Inflammatory macrophage treated with lipopolysaccharide for 1 hour (primary cell): ENCODE results near the gene KIR3DL1.
"Not testable (repeated sequence)": the region's sequence is repeated elsewhere in the genome, so short reads cannot be mapped to it uniquely, and the experiment has no call there.

ENCODE experiments used
- DNase-seq, 2 donors: peaks; one replicate each; pipeline ENCODE4 v3.0.0-alpha.2; 2020 to 2022

Gene KIR3DL1

DNA sequence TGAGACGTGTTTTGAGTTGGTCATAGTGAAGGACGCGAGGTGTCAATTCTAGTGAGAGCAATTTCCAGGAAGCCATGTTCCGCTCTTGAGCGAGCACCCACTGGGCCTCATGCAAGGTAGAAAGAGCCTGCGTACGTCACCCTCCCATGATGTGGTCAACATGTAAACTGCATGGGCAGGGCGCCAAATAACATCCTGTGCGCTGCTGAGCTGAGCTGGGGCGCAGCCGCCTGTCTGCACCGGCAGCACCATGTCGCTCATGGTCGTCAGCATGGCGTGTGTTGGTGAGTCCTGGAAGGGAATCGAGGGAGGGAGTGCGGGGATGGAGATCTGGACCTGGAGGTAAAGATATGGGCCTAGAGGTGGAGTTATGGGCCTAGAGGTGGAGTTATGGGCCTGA lies at the start of gene KIR3DL1:
Gene KIR3DL1 (plus strand): TSS at position 218 of the 400 bp plus-strand sequence.
- DNase-seq = not testable (repeated sequence)

DNA sequence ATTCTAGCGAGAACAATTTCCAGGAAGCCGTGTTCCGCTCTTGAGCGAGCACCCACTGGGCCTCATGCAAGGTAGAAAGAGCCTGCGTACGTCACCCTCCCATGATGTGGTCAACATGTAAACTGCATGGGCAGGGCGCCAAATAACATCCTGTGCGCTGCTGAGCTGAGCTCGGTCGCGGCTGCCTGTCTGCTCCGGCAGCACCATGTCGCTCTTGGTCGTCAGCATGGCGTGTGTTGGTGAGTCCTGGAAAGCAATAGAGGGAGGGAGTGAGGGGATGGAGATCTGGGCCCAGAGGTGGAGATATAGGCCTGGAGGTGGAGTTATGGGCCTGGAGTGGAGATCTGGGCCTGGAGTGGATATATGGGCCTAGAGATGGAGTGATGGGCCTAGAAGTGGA lies 46.6 kb upstream of the KIR3DL1 start, which contains the start of gene KIR2DL1:
Gene KIR2DL1 (plus strand): TSS at position 148 of the 400 bp plus-strand sequence. CDS start 58 bp downstream, at position 206.
- not testable (repeated sequence) for DNase-seq

DNA sequence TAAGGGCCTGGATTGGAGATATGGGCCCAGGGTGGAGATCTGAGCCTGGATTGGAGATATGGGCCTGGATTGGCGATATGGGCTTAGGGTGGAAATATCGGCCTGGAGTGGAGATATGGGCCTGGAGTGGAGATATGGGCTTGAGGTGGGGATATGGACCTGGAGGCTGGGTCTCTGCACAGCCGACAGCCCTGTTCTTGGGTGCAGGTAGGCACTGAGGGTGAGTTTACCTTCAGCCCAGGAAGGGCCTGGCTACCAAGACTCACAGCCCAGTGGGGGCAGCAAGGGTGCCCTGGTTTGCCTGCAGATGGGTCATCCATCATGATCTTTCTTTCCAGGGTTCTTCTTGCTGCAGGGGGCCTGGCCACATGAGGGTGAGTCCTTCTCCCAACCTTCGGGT lies 45.8 kb upstream of the KIR3DL1 start:
- DNase-seq = not testable (repeated sequence)

DNA sequence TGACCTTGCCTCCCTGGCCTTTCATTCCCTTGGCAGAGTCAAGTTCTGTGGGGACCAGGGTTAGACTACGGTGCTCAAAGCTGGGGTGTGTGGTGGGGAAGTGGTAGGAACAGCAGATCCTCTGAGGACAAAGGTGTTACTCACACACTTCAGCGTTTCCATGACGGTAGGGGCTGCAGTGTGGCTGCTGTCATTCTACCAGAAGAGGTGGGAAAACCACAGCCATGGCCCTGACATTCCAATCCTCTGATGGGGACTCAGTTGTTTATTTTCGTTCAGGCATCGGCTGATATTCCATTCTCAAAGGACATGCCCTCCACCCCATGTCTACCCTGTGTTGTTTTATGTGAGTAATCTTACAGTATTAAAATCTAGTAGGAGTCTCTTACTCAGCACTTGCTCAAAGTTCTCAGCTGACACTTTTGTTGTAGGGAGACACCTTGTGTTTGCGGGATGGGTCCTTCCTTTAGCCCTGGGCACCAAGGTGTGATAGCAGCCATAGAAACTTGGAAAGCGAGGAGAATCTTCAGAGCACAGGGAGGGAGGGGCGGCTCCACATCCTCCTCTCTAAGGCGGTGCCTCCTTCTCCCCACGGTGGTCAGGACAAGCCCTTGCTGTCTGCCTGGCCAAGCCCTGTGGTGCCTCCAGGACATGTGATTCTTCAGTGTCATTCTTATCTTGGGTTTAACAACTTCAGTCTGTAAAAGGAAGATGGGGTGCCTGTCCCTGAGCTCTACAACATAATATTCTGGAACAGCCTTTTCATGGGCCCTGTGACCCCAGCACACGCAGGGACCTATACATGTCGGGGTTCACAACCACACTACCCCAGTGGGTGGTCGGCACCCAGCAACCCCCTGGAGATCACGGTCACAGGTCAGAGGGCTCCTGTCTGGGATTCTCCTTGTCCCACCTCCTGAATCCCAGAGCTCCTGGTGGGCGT lies 45.0 kb upstream of the KIR3DL1 start:
- DNase-seq = not testable (repeated sequence)

DNA sequence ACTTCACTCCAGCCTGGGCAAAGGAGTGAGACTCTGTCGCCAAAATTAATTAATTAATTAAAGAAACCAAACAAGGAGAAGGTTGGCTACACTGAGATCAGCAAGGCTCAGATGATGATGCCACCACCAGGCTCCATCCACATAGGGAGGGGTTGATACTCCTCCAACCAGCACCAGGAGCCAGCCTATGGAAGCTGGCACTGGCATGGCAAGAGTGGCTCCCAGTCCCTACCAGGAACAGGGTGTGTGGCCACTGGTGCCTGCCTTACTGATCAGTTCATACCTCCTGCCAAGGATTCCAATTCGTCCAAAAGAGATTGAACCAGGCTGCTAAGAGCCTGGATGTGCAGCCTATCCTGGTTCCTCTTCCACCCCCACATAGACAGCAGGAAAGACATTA lies 43.6 kb upstream of the KIR3DL1 start:
- not testable (repeated sequence) for DNase-seq

DNA sequence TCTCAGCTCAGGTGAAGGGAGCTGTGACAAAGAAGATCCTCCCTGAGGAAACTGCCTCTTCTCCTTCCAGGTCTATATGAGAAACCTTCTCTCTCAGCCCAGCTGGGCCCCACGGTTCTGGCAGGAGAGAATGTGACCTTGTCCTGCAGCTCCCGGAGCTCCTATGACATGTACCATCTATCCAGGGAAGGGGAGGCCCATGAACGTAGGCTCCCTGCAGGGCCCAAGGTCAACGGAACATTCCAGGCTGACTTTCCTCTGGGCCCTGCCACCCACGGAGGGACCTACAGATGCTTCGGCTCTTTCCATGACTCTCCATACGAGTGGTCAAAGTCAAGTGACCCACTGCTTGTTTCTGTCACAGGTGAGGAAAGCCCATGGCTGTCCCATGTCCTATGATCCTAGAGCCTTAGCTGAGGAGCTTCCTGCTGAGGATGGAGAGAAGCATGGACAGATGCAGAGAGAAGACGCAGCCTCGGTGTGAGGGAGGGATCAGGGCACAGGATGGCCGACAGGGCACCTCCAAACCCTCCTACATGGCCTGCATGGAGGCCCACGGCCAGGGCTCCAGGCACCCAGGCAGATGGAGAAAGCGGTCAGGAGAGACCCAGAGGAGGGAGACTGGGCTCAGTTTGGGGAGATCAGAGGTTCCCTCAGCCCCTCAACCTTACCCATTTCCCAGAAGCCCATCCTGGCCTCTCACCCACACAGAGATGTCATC lies 41.0 kb upstream of the KIR3DL1 start:
- not testable (repeated sequence) for DNase-seq

DNA sequence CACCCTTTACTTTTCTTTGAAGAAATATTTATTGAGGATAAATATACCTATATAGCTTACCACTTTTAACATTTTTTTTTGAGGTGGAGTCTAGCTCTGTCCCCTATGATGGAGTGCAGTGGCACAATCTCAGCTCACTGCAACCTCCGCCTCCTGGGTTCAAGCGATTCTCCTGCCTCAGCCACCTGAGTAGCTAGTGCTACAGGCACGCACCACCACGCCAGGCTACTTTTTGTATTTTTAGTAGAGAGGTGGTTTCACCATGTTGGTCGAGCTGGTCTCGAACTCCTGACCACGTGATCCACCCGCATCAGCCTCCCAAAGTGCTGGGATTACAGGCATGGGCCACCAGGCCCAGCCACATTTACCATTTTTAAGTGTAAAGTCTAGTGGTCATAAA lies 40.4 kb upstream of the KIR3DL1 start:
- not testable (repeated sequence) for DNase-seq

DNA sequence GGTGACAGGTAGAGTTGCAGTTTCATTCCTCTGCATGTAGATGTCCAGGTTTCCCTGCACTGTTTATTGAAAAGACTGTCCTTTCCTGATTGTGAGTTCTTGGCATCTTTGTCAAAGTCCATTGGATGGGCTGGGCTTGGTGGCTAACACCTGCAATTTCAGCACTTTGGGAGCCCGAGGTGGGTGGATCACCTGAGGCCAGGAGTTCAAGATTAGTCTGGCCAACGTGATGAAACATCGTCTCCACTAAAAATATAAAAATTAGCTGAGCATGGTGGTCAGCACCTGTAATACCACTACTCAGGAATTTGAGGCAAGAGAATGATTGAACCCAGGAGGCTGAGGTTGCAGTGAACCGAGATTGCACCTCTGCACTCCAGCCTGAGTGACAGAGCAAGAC lies 38.4 kb upstream of the KIR3DL1 start:
- DNase-seq = not testable (repeated sequence)

DNA sequence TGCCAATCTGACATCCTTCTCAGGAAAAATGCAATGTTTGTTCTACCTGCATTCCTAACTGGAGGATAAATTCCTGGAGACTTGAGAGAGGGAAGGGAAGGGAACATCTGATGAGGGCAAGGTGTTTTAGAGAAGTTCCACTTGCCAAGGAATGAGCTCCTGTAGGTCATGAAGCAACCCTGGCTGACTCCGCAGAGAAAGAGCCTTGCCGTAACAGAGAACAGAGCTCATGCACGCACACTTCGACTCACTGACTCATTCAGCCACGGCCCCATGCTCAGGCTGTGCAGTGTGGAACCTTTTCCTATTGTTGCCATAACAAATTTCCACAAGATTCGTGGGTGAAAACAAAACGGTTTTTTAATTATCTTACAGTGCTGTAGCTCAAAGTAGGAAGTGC lies 37.4 kb upstream of the KIR3DL1 start:
- peak; percentile 63 to 82 for DNase-seq

DNA sequence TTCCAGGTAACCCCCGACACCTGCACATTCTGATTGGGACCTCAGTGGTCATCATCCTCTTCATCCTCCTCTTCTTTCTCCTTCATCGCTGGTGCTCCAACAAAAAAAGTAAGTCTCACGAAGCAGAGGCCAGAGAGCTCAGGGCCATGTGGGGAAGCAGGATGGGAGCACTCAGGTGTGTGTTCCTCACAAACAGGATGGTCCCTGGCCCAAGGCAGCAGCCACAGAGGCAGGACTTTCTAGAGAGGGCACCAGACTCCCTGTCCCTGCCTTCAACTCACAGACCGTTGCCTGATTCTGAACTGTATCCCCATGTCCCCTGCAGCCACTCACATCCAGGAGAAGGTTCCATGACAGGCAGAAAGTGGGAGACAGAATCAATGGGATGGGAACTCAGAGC lies 33.4 kb upstream of the KIR3DL1 start:
- not testable (repeated sequence) for DNase-seq

DNA sequence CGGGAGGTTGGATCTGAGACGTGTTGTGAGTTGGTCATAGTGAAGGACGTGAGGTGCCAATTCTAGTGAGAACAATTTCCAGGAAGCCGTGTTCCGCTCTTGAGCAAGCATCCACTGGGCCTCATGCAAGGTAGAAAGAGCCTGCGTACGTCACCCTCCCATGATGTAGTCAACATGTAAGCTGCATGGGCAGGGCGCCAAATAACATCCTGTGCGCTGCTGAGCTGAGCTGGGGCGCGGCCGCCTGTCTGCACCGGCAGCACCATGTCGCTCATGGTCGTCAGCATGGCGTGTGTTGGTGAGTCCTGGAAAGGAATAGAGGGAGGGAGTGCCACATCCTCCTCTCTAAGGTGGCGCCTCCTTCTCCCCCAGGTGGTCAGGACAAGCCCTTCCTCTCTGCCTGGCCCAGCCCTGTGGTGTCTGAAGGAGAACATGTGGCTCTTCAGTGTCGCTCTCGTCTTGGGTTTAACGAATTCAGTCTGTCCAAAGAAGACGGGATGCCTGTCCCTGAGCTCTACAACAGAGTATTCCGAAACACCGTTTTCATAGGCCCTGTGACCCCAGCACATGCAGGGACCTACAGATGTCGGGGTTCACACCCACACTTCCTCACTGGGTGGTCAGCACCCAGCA lies 30.1 kb upstream of the KIR3DL1 start:
- DNase-seq = not testable (repeated sequence)

DNA sequence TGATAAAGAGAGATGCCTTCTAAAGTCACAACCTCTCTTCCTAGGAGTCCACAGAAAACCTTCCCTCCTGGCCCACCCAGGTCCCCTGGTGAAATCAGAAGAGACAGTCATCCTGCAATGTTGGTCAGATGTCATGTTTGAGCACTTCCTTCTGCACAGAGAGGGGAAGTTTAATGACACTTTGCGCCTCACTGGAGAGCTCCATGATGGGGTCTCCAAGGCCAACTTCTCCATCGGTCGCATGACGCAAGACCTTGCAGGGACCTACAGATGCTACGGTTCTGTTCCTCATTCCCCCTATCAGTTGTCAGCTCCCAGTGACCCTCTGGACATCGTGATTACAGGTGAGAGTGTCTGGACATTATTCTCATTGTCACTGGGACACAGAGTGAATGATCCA lies 28.1 kb upstream of the KIR3DL1 start:
- peak; percentile 46 to 67 for DNase-seq

DNA sequence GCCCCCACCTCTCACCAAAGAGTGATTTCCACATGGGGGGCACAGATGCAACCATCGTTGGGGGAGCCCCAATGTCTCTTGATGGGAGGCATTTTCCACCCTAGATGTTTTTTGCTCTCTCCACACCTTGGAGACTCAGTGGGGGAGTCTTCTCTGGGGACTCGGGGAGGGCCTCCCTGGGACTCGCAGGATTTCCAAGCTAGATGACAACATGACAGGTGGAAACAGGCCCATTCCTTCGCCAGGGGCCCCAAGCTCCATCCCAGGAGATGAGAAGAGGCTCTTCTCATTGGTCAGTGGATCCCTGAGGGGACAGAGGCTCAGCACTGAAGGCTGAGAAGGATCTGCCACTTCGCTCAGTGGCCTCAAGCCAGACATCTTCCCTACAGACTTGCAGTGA lies 25.6 kb upstream of the KIR3DL1 start:
- DNase-seq = no peak

DNA sequence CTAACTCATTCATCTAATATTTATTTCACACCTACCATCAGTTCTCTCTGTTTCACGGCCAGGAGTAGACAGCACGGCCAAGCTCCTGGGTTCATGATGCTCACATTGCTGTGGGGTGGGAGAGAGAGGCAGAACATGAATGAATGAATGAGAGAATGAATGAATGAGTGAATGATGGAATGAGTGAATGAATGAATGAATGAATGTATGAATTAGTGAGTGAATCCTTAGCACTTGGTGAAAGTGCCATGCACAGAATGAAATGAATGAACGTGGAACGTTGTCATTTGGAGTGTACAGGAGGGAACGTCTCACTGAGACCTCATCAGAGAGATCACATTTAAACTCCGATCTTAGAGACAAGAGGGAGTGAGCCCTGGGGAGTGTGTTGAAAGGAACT lies 24.8 kb upstream of the KIR3DL1 start:
- no peak for DNase-seq

DNA sequence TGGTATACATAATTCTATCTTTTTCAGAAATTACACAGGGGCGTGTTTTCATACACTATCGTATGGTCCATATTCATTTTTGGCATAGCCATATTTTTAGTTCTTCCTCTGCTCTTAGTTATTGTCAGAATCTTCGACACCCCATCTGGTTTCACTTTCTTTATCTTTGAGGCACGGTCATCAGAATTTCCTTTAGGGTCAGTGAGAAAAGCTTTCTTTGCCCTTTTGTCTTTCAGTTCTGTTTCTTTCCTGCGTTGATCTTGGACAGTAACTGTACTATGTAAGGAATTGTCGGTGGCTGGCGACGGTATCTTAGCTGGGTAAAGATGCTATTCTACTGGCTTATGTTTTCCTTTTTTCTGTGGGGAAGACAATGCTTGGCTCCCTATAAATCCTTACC lies 23.5 kb upstream of the KIR3DL1 start:
- peak; percentile 47 to 65 for DNase-seq

DNA sequence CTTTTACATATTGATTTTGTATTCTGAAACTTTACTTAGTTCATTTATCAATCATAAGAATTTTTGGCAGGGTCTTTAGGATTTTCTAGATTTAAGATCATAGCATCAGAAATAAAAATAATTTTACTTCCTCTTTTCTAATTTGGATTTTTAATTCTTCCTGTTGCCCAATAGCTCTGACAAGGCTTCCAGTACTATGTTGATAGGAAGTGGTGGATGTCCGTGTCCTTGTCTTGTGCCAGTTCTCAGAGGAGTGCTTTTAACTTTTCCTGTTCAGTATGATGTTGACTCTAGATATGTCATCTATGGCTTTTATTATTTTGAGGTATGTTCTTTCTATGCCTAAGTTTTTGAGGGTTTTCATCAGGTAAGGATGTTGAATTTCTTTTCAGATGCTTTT lies 20.5 kb upstream of the KIR3DL1 start:
- peak; percentile 33 to 60 for DNase-seq

DNA sequence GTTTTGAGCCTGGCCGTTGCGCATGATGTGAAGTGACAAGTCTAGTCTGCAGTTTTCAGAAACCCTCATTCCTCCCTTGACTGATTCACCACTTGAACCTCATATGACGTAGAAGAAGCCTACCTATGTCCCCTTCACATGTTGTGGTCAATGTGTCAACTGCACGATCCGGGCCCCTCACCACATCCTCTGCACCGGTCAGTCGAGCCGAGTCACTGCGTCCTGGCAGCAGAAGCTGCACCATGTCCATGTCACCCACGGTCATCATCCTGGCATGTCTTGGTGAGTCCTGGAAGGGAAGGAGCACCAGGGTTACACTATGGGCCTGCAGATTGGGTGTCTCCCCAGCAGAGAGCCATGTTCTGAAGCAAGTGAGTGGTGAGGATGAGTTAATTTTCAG lies 12.9 kb upstream of the KIR3DL1 start, which contains the start of gene KIR2DL4:
Gene KIR2DL4 (plus strand): TSS at position 201 of the 400 bp plus-strand sequence. CDS start 42 bp downstream, at position 243.
- DNase-seq = no peak

DNA sequence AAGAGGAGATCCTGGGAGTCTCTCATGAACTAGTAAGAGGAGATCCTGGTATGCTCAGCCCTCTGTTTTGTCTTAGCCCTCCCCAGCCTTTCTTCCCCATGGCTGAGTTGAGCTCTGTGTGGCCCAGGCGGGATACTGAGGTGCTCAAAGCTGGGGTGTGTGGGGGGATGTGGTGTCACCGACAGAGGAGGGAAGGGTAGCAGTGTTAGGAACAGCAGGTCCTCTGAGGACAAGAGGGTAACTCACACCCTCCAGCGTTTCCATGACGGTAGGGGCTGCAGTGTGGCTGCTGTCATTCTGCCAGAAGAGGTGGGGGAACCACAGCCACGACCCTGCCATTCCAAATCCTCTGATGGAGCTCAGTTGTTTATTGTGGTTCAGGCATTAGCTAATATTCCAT lies 12.2 kb upstream of the KIR3DL1 start:
- no peak for DNase-seq

DNA sequence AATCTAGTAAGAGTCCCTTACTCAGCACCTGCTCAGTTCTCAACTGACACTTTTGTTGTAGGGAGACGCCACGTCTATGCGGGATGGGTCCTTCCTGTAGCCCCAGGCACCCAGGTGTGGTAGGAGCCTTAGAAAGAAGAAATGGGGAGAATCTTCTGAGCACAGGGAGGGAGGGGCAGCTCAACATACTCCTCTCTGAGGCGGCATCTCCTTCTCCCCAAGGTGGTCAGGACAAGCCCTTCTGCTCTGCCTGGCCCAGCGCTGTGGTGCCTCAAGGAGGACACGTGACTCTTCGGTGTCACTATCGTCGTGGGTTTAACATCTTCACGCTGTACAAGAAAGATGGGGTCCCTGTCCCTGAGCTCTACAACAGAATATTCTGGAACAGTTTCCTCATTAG lies 11.7 kb upstream of the KIR3DL1 start:
- DNase-seq = no peak

DNA sequence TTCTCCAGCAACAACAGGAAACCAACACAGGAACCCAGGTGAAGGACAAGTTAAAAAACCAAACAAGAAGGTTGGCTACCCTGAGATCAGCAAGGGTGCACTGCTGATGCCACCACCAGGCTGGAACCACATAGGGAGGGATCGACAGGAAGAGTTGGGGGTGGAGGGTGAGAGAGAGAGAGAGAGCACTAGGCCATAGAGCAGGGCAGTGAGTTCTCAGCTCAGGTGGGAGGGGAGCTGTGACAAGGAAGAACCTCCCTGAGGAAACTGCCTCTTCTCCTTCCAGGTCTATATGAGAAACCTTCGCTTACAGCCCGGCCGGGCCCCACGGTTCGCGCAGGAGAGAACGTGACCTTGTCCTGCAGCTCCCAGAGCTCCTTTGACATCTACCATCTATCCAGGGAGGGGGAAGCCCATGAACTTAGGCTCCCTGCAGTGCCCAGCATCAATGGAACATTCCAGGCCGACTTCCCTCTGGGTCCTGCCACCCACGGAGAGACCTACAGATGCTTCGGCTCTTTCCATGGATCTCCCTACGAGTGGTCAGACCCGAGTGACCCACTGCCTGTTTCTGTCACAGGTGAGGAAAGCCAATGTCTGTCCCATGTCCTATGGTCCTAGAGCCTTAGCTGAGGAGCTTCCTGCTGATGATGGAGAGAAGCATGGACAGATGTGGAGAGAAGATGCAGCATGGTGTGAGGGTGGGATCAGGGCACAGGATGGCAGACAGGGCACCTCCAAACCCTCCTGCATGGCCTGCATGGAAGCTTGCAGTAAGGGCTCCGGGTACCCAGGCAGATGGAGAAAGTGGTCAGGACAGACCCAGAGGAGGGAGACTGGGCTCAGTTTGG lies 10.4 kb upstream of the KIR3DL1 start:
- DNase-seq = no peak

DNA sequence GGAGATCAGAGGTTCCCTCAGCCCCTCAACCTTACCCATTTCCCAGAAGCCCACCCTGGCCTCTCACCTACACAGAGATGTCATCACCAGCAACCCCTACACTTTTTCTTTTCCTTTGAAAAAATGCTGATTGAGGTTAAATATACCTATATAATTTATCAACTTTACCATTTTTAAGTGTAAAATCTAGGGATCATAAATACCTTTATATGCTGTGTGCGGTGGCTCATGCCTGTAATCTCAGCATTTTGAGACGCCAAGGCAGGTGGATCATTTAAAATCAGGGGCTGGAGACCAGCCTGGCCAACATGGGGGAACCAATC lies 9.8 kb upstream of the KIR3DL1 start:
- no peak for DNase-seq

DNA sequence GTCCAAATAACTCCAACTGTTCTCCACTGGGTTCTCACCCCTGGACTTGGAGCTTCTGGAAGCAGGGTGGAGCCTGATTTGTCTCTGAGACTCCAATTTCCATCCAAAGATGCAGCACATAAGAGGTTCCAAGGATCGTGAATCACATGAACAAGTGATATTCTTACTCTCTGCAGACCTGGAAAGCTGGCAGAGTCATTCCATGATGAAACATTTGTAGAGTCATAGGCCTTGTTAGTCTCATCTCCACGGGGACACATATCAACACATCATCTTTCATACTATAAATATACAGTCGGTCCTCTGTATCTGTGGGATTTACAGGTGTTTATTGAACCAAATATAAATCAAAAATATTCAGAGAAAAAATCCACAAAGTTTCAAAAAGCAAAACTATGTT lies 1.7 kb upstream of the KIR3DL1 start:
- not testable (repeated sequence) for DNase-seq
